MM.1S (cell line): ENCODE results near the gene SWT1.

Experiments used
- DNase-seq: peaks from one replicate; pipeline ENCODE4 v3.0.0-alpha.2; 2015
- H2AFZ ChIP-seq: fragments of 300-600 bp; sonication (generic); 2 replicates; pipeline ENCODE4 v1.6.0; 2016; ENCODE audit warnings: antibody characterized with exemption, low read length
- H3F3A ChIP-seq: fragments of 300-600 bp; sonication (generic); 2 replicates; pipeline ENCODE4 v1.6.1; 2016; ENCODE audit warnings: mild to moderate bottlenecking, antibody characterized with exemption, low read length, moderate library complexity, mixed read lengths; ENCODE audit not compliant: insufficient read depth
- H3K27ac ChIP-seq: fragments of 300-600 bp; sonication (generic); 2 replicates; pipeline ENCODE4 v1.5.1; 2016; ENCODE audit warnings: mild to moderate bottlenecking, low read length
- H3K27me3 ChIP-seq: fragments of 300-600 bp; sonication (generic); replicated peaks from 2 replicates; pipeline ENCODE4 v1.6.0; 2016; ENCODE audit warnings: low read length; ENCODE audit not compliant: insufficient read depth
- H3K36me3 ChIP-seq: fragments of 300-600 bp; sonication (generic); replicated peaks from 2 replicates; pipeline ENCODE4 v1.6.1; 2016; ENCODE audit warnings: mild to moderate bottlenecking, low read length, mixed read lengths; ENCODE audit not compliant: insufficient read depth
- H3K4me1 ChIP-seq: fragments of 300-600 bp; sonication (generic); 2 replicates; pipeline ENCODE4 v1.6.1; 2016; ENCODE audit warnings: low read length, mixed read lengths
- H3K4me2 ChIP-seq: fragments of 300-600 bp; sonication (generic); 2 replicates; pipeline ENCODE4 v1.6.0; 2016; ENCODE audit warnings: low read depth, low read length
- H3K4me3 ChIP-seq: fragments of 300-600 bp; sonication (generic); 2 replicates; pipeline ENCODE4 v1.5.1; 2016; ENCODE audit warnings: low read length, mixed read lengths
- H3K79me2 ChIP-seq: fragments of 300-600 bp; sonication (generic); 2 replicates; pipeline ENCODE4 v1.6.1; 2016; ENCODE audit warnings: mixed run types, low read length, mixed read lengths
- H3K9ac ChIP-seq: fragments of 300-600 bp; sonication (generic); 2 replicates; pipeline ENCODE4 v1.6.1; 2016; ENCODE audit warnings: low read length, mixed read lengths
- H3K9me2 ChIP-seq: fragments of 300-600 bp; sonication (generic); replicated peaks from 2 replicates; pipeline ENCODE4 v1.6.1; 2016; ENCODE audit warnings: mild to moderate bottlenecking, low read length, mixed read lengths; ENCODE audit not compliant: insufficient read depth
- H3K9me3 ChIP-seq: fragments of 300-600 bp; sonication (generic); replicated peaks from 2 replicates; pipeline ENCODE4 v1.6.1; 2016; ENCODE audit warnings: mild to moderate bottlenecking, low read length, mixed read lengths; ENCODE audit not compliant: insufficient read depth
- H4K20me1 ChIP-seq: fragments of 300-600 bp; sonication (generic); 2 replicates; pipeline ENCODE4 v1.6.1; 2016; ENCODE audit warnings: mild to moderate bottlenecking, low read length, moderate library complexity, mixed read lengths; ENCODE audit not compliant: insufficient read depth
- CTCF ChIP-seq: fragments of 300-600 bp; sonication (generic); IDR thresholded peaks from 2 replicates; pipeline ENCODE4 v1.5.1; 2016; ENCODE audit warnings: antibody characterized with exemption, low read length, mixed read lengths
- EZH2 ChIP-seq: fragments of 300-600 bp; sonication (generic); optimal IDR thresholded peaks from 2 replicates; pipeline ENCODE3; 2017; ENCODE audit warnings: low read depth, mild to moderate bottlenecking, antibody characterized with exemption, low read length, mixed read lengths
- EZH2phosphoT487 ChIP-seq: fragments of 300-600 bp; sonication (generic); IDR thresholded peaks from 2 replicates; pipeline ENCODE4 v1.6.1; 2018; ENCODE audit warnings: antibody characterized with exemption, low read length

SWT1 gene

GRCh38 chr1:185111873-185112272, 45.1 kb upstream of the SWT1 start:
- no peak overlapping the region for H3K27ac ChIP-seq
- H3K9ac ChIP-seq, result no peak overlapping the region
- no peaks in the 10 kb centered on the region for H3K27me3 ChIP-seq
- DNase-seq, result no peak
- TF ChIP-seq EZH2, result no peak
- no peak for TF ChIP-seq CTCF
- no peak for TF ChIP-seq EZH2phosphoT487
- H3K9me2 ChIP-seq, result no peaks in the 10 kb centered on the region
- H3F3A ChIP-seq, result 0 out of 2 replicates have a peak, but pooled peaks cover 4% of the 10 kb centered on the region
- no peaks in the 10 kb centered on the region for H3K79me2 ChIP-seq
- no peak overlapping the region for H3K4me3 ChIP-seq
- no peaks in the 10 kb centered on the region for H3K9me3 ChIP-seq
- no peaks in the 10 kb centered on the region for H4K20me1 ChIP-seq
- peak overlapping the region; percentile 17; the same call in 1 of the 2 replicates for H3K4me2 ChIP-seq
- no peak overlapping the region for H2AFZ ChIP-seq
- H3K36me3 ChIP-seq, result no peaks in the 10 kb centered on the region
- H3K4me1 ChIP-seq, result peaks cover 13% of the 10 kb centered on the region

DNA sequence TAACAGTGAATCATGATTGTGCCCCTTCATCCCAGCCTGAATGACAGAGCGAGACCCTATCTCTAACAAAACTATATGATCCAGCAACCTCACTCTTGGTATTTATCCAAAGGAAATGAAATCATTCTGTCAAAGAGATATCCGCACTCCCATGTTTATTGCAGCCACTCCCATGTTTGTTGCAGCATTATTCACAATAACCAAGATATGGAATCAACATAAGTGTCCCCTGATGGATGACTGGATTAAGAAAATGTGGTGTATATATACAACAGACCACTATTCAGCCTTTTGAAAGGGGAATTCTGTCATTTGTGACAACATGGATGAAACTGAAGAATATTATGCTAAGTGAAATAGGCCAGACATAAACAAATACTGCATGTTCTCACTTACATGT, 44.6 kb upstream of the SWT1 start:
- Histone ChIP-seq H3K9me3 (no peaks in the 10 kb centered on the region), H2AFZ (no peak overlapping the region), H3K4me3 (no peak overlapping the region), H3K4me1 (peaks cover 13% of the 10 kb centered on the region), H3K79me2 (no peaks in the 10 kb centered on the region), H3K9ac (no peak overlapping the region), H3K4me2 (no peak overlapping the region), H3K27ac (no peak overlapping the region), H3K27me3 (no peaks in the 10 kb centered on the region), H3K36me3 (no peaks in the 10 kb centered on the region), H4K20me1 (no peaks in the 10 kb centered on the region), H3F3A (0 out of 2 replicates have a peak, but pooled peaks cover 4% of the 10 kb centered on the region), H3K9me2 (no peaks in the 10 kb centered on the region)
- DNase-seq, result no peak
- TF ChIP-seq EZH2phosphoT487, result no peak
- TF ChIP-seq CTCF, result no peak
- TF ChIP-seq EZH2, result no peak

DNA sequence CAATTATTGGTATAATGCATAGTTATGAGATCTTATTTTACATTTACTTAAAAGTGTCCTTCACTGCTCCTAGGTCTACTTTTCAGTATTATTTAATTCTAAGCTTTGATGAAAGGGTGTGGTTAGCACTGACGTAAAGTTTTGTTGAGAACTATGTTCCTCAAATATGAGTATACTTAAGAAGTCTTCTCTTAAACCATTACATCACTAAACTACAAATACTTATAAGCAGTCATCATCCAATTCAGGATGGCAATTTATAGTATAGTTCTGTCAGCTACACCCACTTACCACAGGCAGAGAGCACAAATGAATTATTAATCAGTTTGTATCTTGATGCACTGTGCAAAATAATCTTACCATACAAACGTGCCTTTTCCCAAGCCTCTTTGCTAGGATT, 27.3 kb upstream of the SWT1 start:
- H3F3A ChIP-seq, result no peaks in the 10 kb centered on the region
- no peak overlapping the region for H3K9ac ChIP-seq
- no peaks in the 10 kb centered on the region for H3K9me3 ChIP-seq
- no peak for DNase-seq
- H3K27me3 ChIP-seq, result no peaks in the 10 kb centered on the region
- H3K9me2 ChIP-seq, result no peaks in the 10 kb centered on the region
- no peaks in the 10 kb centered on the region for H3K36me3 ChIP-seq
- no peak overlapping the region for H3K4me2 ChIP-seq
- no peaks in the 10 kb centered on the region for H3K79me2 ChIP-seq
- no peaks in the 10 kb centered on the region for H3K4me1 ChIP-seq
- no peaks in the 10 kb centered on the region for H4K20me1 ChIP-seq
- TF ChIP-seq CTCF, result no peak
- no peak for TF ChIP-seq EZH2phosphoT487
- no peak for TF ChIP-seq EZH2
- H3K27ac ChIP-seq, result no peak overlapping the region
- no peak overlapping the region for H2AFZ ChIP-seq
- no peak overlapping the region for H3K4me3 ChIP-seq
